Kidney (tissue), 14 donors: ENCODE measurements around the gene METTL18. TPM values are rescaled to one million over a fixed set of nuclear protein-coding genes. Genes with fewer than 3 reads are reported as not detected.

Source experiments
- DNase-seq, 5 donors: peaks; one replicate each; pipeline ENCODE4 v3.0.0-alpha.2; 2013 to 2020
- FAIRE-seq: peaks from 2 replicates; lab custom pipeline; 2012; peaks lifted over from hg19 to GRCh38; lab: Jason Lieb, UNC
- H3K27ac ChIP-seq, 2 donors: one replicate each; pipeline ENCODE4 v1.7.0; 2013; ENCODE audit warnings: low read depth in 2 of 2, low read length in 2 of 2, inconsistent platforms in 1 of 2
- H3K27me3 ChIP-seq: one replicate; pipeline ENCODE4 v1.7.1; 2013; ENCODE audit warnings: low read length, inconsistent platforms; ENCODE audit not compliant: control insufficient read depth, insufficient read depth
- H3K36me3 ChIP-seq, 3 donors: one replicate each; pipeline versions ENCODE4 v1.7.0 to v1.7.1; 2013; ENCODE audit warnings: low read length in 3 of 3, control low read depth in 1 of 3, inconsistent platforms in 1 of 3; ENCODE audit not compliant: insufficient read depth in 3 of 3, control insufficient read depth in 2 of 3
- H3K4me1 ChIP-seq, 3 donors: one replicate each; pipeline versions ENCODE4 v1.7.0 to v1.7.1; 2013; ENCODE audit warnings: low read length in 3 of 3, inconsistent platforms in 1 of 3, low read depth in 1 of 3; ENCODE audit not compliant: control insufficient read depth in 2 of 3, insufficient read depth in 2 of 3
- H3K4me3 ChIP-seq, 3 donors: one replicate each; pipeline versions ENCODE4 v1.7.0 to v1.8.1; 2013; ENCODE audit warnings: low read length in 3 of 3, control low read depth in 1 of 3, inconsistent platforms in 1 of 3
- H3K9ac ChIP-seq, 3 donors: one replicate each; pipeline versions ENCODE4 v1.7.0 to v1.7.1; 2013; ENCODE audit warnings: low read length in 3 of 3, control low read depth in 1 of 3, inconsistent platforms in 1 of 3
- H3K9me3 ChIP-seq, 3 donors: one replicate each; pipeline versions ENCODE4 v1.7.0 to v1.7.1; 2013; ENCODE audit warnings: low read length in 3 of 3, control low read depth in 1 of 3, inconsistent platforms in 1 of 3; ENCODE audit not compliant: control insufficient read depth in 2 of 3, insufficient read depth in 1 of 3
- CTCF ChIP-seq: IDR thresholded peaks from 3 replicates; pipeline ENCODE4 v1.5.1; 2012; ENCODE audit warnings: mild to moderate bottlenecking, moderate library complexity, borderline replicate concordance; ENCODE audit not compliant: insufficient read depth; ENCODE audit errors: extremely low read depth
- intact Hi-C: fragments of 100-400 bp; cut with DNase I; formaldehyde crosslinking; loops from one replicate; pipeline ENCODE4 v1.11.1; 2022
- polyA plus RNA-seq: library from polyadenylated mRNA; stranded (reverse); fragments of 350-450 nt; fragmentation: Illumina TruSeq; extraction: RNeasy Lipid Tissue Mini Kit (QIAGEN cat#74804); gene quantifications from one replicate; pipeline ENCODE4 v1.2.3, GENCODE V29; 2014; ENCODE audit warnings: low read depth, low replicate concordance; ENCODE audit not compliant: insufficient read depth
- total RNA-seq: library from RNA; stranded (reverse); fragmentation: NEBNext Ultra II Directional; extraction: Animal tissue kit (Norgen Biotek cat#: 25700); gene quantifications from one replicate; pipeline ENCODE4 v1.2.1, GENCODE V29; 2021
- donor health status: control.
- donor health status: control.
- donor health status: control.
- donor health status: control.
- donor health status: control.
- donor health status: DM: yes; HTN: yes; CAD: no.
- donor health status: Normal renal cell carcinoma (clear cell type).

METTL18 gene
- total and polyA plus RNA-seq, 2 donors from 2014 or later: 8.5 to 8.7 TPM

DNA sequence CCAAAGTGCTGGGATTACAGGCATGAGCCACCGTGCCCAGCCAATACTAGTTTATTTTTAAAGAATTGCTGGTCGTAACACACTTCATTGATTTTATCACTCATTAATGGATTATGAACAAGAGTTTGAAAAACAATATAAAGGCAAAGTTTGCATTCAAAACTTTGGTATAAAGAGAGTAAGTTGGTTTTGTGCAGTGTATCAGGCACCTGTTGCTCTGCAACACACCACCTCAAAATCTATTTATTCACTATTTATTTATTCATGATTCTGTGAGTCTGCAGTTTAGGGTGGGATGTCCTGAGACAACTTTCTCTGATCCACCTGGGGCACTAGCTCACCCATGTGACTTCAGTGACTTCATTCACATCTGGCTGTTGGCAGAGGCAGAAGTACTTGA is 10.2 kb upstream of the METTL18 start:
- no peak for FAIRE-seq
- Histone ChIP-seq H3K4me3 (no peak overlapping the region), H3K36me3 (peaks cover 0 to 7% (median 2%) of the 10 kb centered on the region in 3 donors), H3K4me1 (no peaks in the 10 kb centered on the region), H3K27ac (no peak overlapping the region), H3K27me3 (no peaks in the 10 kb centered on the region), H3K9ac (no peak overlapping the region), H3K9me3 (no peaks in the 10 kb centered on the region)
- intact Hi-C loops: no loop called here
- no peak for DNase-seq
- TF ChIP-seq CTCF: no peak

- H3K9ac ChIP-seq: no peak overlapping the region
- no peak for FAIRE-seq
- no peak overlapping the region for H3K4me3 ChIP-seq
- H3K27me3 ChIP-seq: no peaks in the 10 kb centered on the region
- intact Hi-C loops: no loop called here
- no peak overlapping the region for H3K27ac ChIP-seq
- no peaks in the 10 kb centered on the region for H3K4me1 ChIP-seq
- no peak for TF ChIP-seq CTCF
- H3K36me3 ChIP-seq: peaks cover 0 to 7% (median 2%) of the 10 kb centered on the region in 3 donors
- DNase-seq: no peak
- H3K9me3 ChIP-seq: no peaks in the 10 kb centered on the region
Measured at GRCh38 chr1:169802888-169803287, 8.2 kb upstream of the METTL18 start.

- no peak for TF ChIP-seq CTCF
- H3K9ac ChIP-seq: no peak overlapping the region
- H3K4me1 ChIP-seq: peaks cover 0 to 4% (median 4%) of the 10 kb centered on the region in 3 donors
- DNase-seq (no peak), FAIRE-seq (no peak)
- intact Hi-C loops: no loop called here
- peaks cover 0 to 6% (median 2%) of the 10 kb centered on the region in 3 donors for H3K36me3 ChIP-seq
- H3K27me3 ChIP-seq: no peaks in the 10 kb centered on the region
- no peak overlapping the region for H3K4me3 ChIP-seq
- no peak overlapping the region for H3K27ac ChIP-seq
- H3K9me3 ChIP-seq: no peaks in the 10 kb centered on the region
Measured at GRCh38 chr1:169797281-169797680, 2.6 kb upstream of the METTL18 start.

- Histone ChIP-seq H3K27me3 (no peaks in the 10 kb centered on the region), H3K9me3 (no peaks in the 10 kb centered on the region), H3K4me1 (peaks cover 0 to 4% (median 4%) of the 10 kb centered on the region in 3 donors), H3K4me3 (no peak overlapping the region), H3K9ac (no peak overlapping the region), H3K27ac (no peak overlapping the region), H3K36me3 (peaks cover 2 to 6% (median 2%) of the 10 kb centered on the region in 3 donors)
- no peak for TF ChIP-seq CTCF
- no peak for DNase-seq
- FAIRE-seq: no peak
- intact Hi-C loops: no loop called here
Measured at GRCh38 chr1:169796274-169796810, 1.6 kb upstream of the METTL18 start.
